K562 (cell line): Measurements from ENCODE around the gene THAP5. TPM values are rescaled to one million over a fixed set of nuclear protein-coding genes. Genes with fewer than 3 reads are reported as not detected.

ENCODE experiments used
- ATAC-seq: fragments of 200-7000 bp; cut with Tn5 transposase; 3 replicates; pipeline ENCODE4 v1.9.1; 2020; ENCODE audit warnings: moderate library complexity
- BruUV-seq: library from RNA; stranded (reverse); fragments of 400-500 nt; replicated peaks from 2 replicates; lab custom pipeline; 2021; lab: Mats Ljungman, UMichigan
- CTCF ChIA-PET: fragments of 300-600 bp; formaldehyde crosslinking; extraction: SDS; loops from one replicate; lab custom pipeline; 2021; ENCODE audit warnings: low intra/inter-chr PET ratio; lab: Yijun Ruan, JAX
- POLR2A ChIA-PET: fragments of 300-600, 350-650 bp; sonication (Branson Sonifier 250); formaldehyde crosslinking; extraction: SDS; loops from one replicate; lab custom pipeline; 2021; ENCODE audit warnings: antibody characterized with exemption, inconsistent platforms; lab: Yijun Ruan, JAX
- DNase-seq, 4 experiments: peaks; one replicate each; pipeline versions ENCODE4 v3.0.0 to v3.0.0-alpha.2; 2011 to 2018; ENCODE audit warnings: low spot score in 3 of 4, mixed read lengths in 3 of 4; ENCODE audit errors: extremely low read depth in 1 of 4
- FAIRE-seq: peaks from 2 replicates; lab custom pipeline; 2011; peaks lifted over from hg19 to GRCh38; lab: Jason Lieb, UNC
- H2AFZ ChIP-seq: 2 replicates; pipeline ENCODE4 v1.6.0; 2011; ENCODE audit warnings: low read depth, low read length, control low read depth, inconsistent platforms
- H3K27ac ChIP-seq: fragments of 200-600 bp; 3 replicates; pipeline ENCODE4 v1.8.0; 2011; ENCODE audit warnings: low read depth, mild to moderate bottlenecking, control low read depth, inconsistent platforms, low read length, moderate library complexity, mixed read lengths; ENCODE audit errors: extremely low read depth
- H3K27me3 ChIP-seq, 2 experiments: fragments of 300-600 bp in 1 of 2; 2 replicates in 1 of 2; 3 replicates in 1 of 2; pipeline versions ENCODE4 v1.6.0 to v1.8.0; 2011; ENCODE audit warnings: inconsistent platforms in 2 of 2, low read length in 2 of 2, mild to moderate bottlenecking in 1 of 2, mixed read lengths in 1 of 2, moderate library complexity in 1 of 2; ENCODE audit not compliant: control insufficient read depth in 2 of 2, insufficient read depth in 2 of 2
- H3K36me3 ChIP-seq: fragments of 300-600 bp; 3 replicates; pipeline ENCODE4 v1.8.0; 2011; ENCODE audit warnings: mild to moderate bottlenecking, low read length, inconsistent platforms; ENCODE audit not compliant: control insufficient read depth, insufficient read depth
- H3K4me1 ChIP-seq, 2 experiments: fragments of 200-600 bp in 1 of 2; replicated peaks in 1 of 2; 2 replicates in 1 of 2; 3 replicates in 1 of 2; pipeline versions ENCODE4 v1.5.1 to v1.8.0; 2011; ENCODE audit warnings: inconsistent platforms in 2 of 2, low read length in 2 of 2, mild to moderate bottlenecking in 1 of 2, mixed read lengths in 1 of 2, moderate library complexity in 1 of 2; ENCODE audit not compliant: control insufficient read depth in 2 of 2, insufficient read depth in 2 of 2
- H3K4me2 ChIP-seq: 2 replicates; pipeline ENCODE4 v1.6.1; 2011; ENCODE audit warnings: low read length, control low read depth, inconsistent platforms, mixed read lengths; ENCODE audit not compliant: insufficient read depth
- H3K4me3 ChIP-seq: fragments of 200-600 bp; sonication (generic), shearing (Covaris generic); 2 replicates; pipeline ENCODE4 v1.5.1; 2016; ENCODE audit warnings: control low read depth, inconsistent platforms
- H3K79me2 ChIP-seq: fragments of 200-600 bp; 3 replicates; pipeline ENCODE4 v1.8.0; 2011; ENCODE audit warnings: low read length, inconsistent platforms; ENCODE audit not compliant: control insufficient read depth, insufficient read depth
- H3K9ac ChIP-seq, 2 experiments: 2 replicates each; pipeline versions ENCODE4 v1.6.0 to v1.6.1; 2011; ENCODE audit warnings: low read depth in 2 of 2, low read length in 2 of 2, control low read depth in 1 of 2, inconsistent platforms in 1 of 2, mild to moderate bottlenecking in 1 of 2, mixed read lengths in 1 of 2; ENCODE audit not compliant: insufficient read depth in 1 of 2
- H3K9me1 ChIP-seq: one replicate; pipeline ENCODE4 v1.6.0; 2011; ENCODE audit warnings: inconsistent platforms, mild to moderate bottlenecking, low read length, moderate library complexity; ENCODE audit not compliant: control insufficient read depth, insufficient read depth
- H3K9me3 ChIP-seq: replicated peaks from 2 replicates; pipeline ENCODE4 v1.5.1; 2011; ENCODE audit warnings: low read depth, low read length, inconsistent platforms; ENCODE audit not compliant: control insufficient read depth, insufficient read depth
- H4K20me1 ChIP-seq: replicated peaks from 2 replicates; pipeline ENCODE4 v1.6.1; 2011; ENCODE audit warnings: low read length, inconsistent platforms, mixed read lengths; ENCODE audit not compliant: control insufficient read depth, insufficient read depth
- CREB3 ChIP-seq: fragments of 450-650 bp; conservative IDR thresholded peaks from 2 replicates; pipeline ENCODE4 v1.6.1; 2016; ENCODE audit warnings: missing genetic modification characterization, low read depth, mild to moderate bottlenecking, missing compliant biosample characterization, moderate library complexity
- MCM2 ChIP-seq: fragments of 450-650 bp; IDR thresholded peaks from 2 replicates; pipeline ENCODE4 v1.6.1; 2017; ENCODE audit warnings: low read depth, mild to moderate bottlenecking
- MYBL2 ChIP-seq, 2 experiments: fragments of 450-650 bp in 1 of 2; sonication (generic) in 1 of 2; formaldehyde crosslinking in 1 of 2; IDR thresholded peaks; 2 replicates each; pipeline versions ENCODE4 v1.6.1 to v1.8.1; 2017 to 2022; ENCODE audit warnings: borderline replicate concordance in 1 of 2, inconsistent platforms in 1 of 2, low read depth in 1 of 2, mild to moderate bottlenecking in 1 of 2, missing genetic modification reagents in 1 of 2, moderate library complexity in 1 of 2
- POLR2B ChIP-seq: fragments of 450-650 bp; IDR thresholded peaks from 2 replicates; pipeline ENCODE4 v1.6.1; 2018; ENCODE audit warnings: low read depth; ENCODE audit not compliant: partially characterized antibody
- SMAD4 ChIP-seq: fragments of 250-450 bp; sonication (Bioruptor Pico); conservative IDR thresholded peaks from 2 replicates; pipeline ENCODE4 v1.8.0; 2021; ENCODE audit warnings: inconsistent platforms, mild to moderate bottlenecking, moderate library complexity
- ZNF561 ChIP-seq: fragments of 450-650 bp; formaldehyde crosslinking; conservative IDR thresholded peaks from 2 replicates; pipeline ENCODE4 v1.4.0; 2020; ENCODE audit warnings: mild to moderate bottlenecking, moderate library complexity
- ZNF696 ChIP-seq: fragments of 250-450 bp; sonication (Bioruptor Pico); conservative IDR thresholded peaks from 2 replicates; pipeline ENCODE4 v1.4.0; 2020; ENCODE audit warnings: mild to moderate bottlenecking, moderate library complexity
- WGBS: fragments of 100-300 bp; shearing (Covaris generic); methylation state at CpG from one replicate; pipeline ENCODE4 v1.1.6; 2016; ENCODE audit warnings: low coverage, mixed read lengths; ENCODE audit not compliant: insufficient coverage; ENCODE audit errors: missing lambda C conversion rate; 5-methylcytosine and 5-hydroxymethylcytosine counted together
- in situ Hi-C: fragments of 300-500 bp; cut with MboI; formaldehyde crosslinking; loops from 4 replicates; pipeline ENCODE4 v1.15.0; 2018; ENCODE audit warnings: inconsistent platforms, mixed read lengths
- intact Hi-C: fragments of 100-400 bp; cut with micrococcal nuclease; formaldehyde crosslinking; loops from 2 replicates; pipeline ENCODE4 v1.14.2; 2022
- polyA plus RNA-seq, 8 experiments: library from polyadenylated mRNA; depleted of rRNA in 4 of 8; stranded (reverse) in 5 of 8; unstranded in 3 of 8; fragments of >200 nt; fragmentation: Nextera tagmentation in 2 of 8; fragmentation: Illumina TruSeq in 1 of 8; extraction: Ambion mirVana in 2 of 8; extraction: Trizol in 1 of 8; gene quantifications; 2 replicates each; pipeline versions ENCODE4 v1.2.1 to v1.2.3, GENCODE V29; 2011 to 2014; ENCODE audit warnings: inconsistent platforms in 1 of 8, missing spikeins in 1 of 8
- total RNA-seq, 7 experiments: library from RNA; depleted of rRNA in 6 of 7; stranded (reverse); fragments of >200 nt in 6 of 7; fragmentation: Illumina TruSeq in 2 of 7; extraction: Trizol in 2 of 7; gene quantifications; 2 replicates each; pipeline versions ENCODE4 v1.2.1 to v1.2.3, GENCODE V29; 2011 to 2021; ENCODE audit warnings: low replicate concordance in 1 of 7
- TF ChIP-seq, protein P1 (sequence below): IDR thresholded peaks from 2 replicates; pipeline ENCODE4 v1.6.1; 2011; ENCODE audit not compliant: insufficient read length; ENCODE audit errors: extremely low read depth
- TF ChIP-seq, protein P2 (sequence below): fragments of 250-450 bp; sonication (Bioruptor Pico); IDR thresholded peaks from 2 replicates; pipeline ENCODE4 v1.9.0; 2021; ENCODE audit warnings: mild to moderate bottlenecking, inconsistent platforms

The THAP5 gene
- total and polyA plus RNA-seq, 9 of the 15 experiments (the other 6 are each of a cell fraction or from before 2014, with no cell fraction given), result 16.5 to 58.1 (median 28.2) TPM

GRCh38 chr7:108611268-108611667 is 41.8 kb upstream of the THAP5 start:
- no peak for TF ChIP-seq ZNF561 (CRISPR knock-in tag)
- no peak for TF ChIP-seq SMAD4 (CRISPR knock-in tag)
- TF ChIP-seq, protein P1, sequence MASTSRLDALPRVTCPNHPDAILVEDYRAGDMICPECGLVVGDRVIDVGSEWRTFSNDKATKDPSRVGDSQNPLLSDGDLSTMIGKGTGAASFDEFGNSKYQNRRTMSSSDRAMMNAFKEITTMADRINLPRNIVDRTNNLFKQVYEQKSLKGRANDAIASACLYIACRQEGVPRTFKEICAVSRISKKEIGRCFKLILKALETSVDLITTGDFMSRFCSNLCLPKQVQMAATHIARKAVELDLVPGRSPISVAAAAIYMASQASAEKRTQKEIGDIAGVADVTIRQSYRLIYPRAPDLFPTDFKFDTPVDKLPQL, result no peak
- TF ChIP-seq POLR2B, result no peak
- no peak for TF ChIP-seq CREB3 (tag)
- TF ChIP-seq MCM2, result no peak
- no peak for TF ChIP-seq ZNF696 (CRISPR knock-in tag)
- TF ChIP-seq, protein P2, sequence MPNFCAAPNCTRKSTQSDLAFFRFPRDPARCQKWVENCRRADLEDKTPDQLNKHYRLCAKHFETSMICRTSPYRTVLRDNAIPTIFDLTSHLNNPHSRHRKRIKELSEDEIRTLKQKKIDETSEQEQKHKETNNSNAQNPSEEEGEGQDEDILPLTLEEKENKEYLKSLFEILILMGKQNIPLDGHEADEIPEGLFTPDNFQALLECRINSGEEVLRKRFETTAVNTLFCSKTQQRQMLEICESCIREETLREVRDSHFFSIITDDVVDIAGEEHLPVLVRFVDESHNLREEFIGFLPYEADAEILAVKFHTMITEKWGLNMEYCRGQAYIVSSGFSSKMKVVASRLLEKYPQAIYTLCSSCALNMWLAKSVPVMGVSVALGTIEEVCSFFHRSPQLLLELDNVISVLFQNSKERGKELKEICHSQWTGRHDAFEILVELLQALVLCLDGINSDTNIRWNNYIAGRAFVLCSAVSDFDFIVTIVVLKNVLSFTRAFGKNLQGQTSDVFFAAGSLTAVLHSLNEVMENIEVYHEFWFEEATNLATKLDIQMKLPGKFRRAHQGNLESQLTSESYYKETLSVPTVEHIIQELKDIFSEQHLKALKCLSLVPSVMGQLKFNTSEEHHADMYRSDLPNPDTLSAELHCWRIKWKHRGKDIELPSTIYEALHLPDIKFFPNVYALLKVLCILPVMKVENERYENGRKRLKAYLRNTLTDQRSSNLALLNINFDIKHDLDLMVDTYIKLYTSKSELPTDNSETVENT (CRISPR knock-in tag), result no peak
- no peak for TF ChIP-seq MYBL2 (IDR thresholded peaks at IDR 0.05; ENCODE audit: low read depth)
- no peak for TF ChIP-seq MYBL2 (CRISPR knock-in tag; IDR thresholded peaks at IDR 0.05; ENCODE audit: borderline replicate concordance)
- Histone ChIP-seq H3K79me2 (no peaks in the 10 kb centered on the region), H4K20me1 (no peaks in the 10 kb centered on the region), H3K9ac (no peak overlapping the region), H3K4me1 (no peaks in the 10 kb centered on the region), H3K4me2 (no peak overlapping the region), H3K9me3 (no peaks in the 10 kb centered on the region), H3K36me3 (no peaks in the 10 kb centered on the region), H3K27me3 (peaks cover 0 to 9% of the 10 kb centered on the region in 2 experiments; a peak in 3 of 5 replicates), H3K27ac (no peak overlapping the region), H3K9me1 (no peaks in the 10 kb centered on the region), H2AFZ (no peak overlapping the region), H3K4me3 (no peak overlapping the region)
- FAIRE-seq (no peak), ATAC-seq (no peak), DNase-seq (no peak)
- ChIA-PET POLR2A (no interaction called here), CTCF (no interaction called here)
- in situ Hi-C loops, result no loop called here
- intact Hi-C loops, result loop anchor here (5.0 to 10.0 kb wide), 2 partner anchors 194 to 266 kb away; no protein-coding TSS in a partner anchor
- WGBS, result 0% methylated on average over 4 of the region's 4 CpGs
- no TSS peak for BruUV-seq
